GM23248 (cell line): ENCODE measurements around the gene NRSN2. TPM values are rescaled to one million over a fixed set of nuclear protein-coding genes. Genes with fewer than 3 reads are reported as not detected.
"Not testable (repeated sequence)": the region's sequence is repeated elsewhere in the genome, so short reads cannot be mapped to it uniquely, and the experiment has no call there.

Experiments
- DNase-seq: peaks from one replicate; pipeline ENCODE4 v3.0.0-alpha.2; 2015
- H2AFZ ChIP-seq: fragments of 200-600 bp; sonication (generic); 2 replicates; pipeline ENCODE4 v1.6.1; 2016; ENCODE audit warnings: antibody characterized with exemption
- H3F3A ChIP-seq: fragments of 200-600 bp; sonication (generic); 2 replicates; pipeline ENCODE4 v1.6.1; 2016; ENCODE audit warnings: mild to moderate bottlenecking, antibody characterized with exemption, mixed run types; ENCODE audit not compliant: insufficient read depth
- H3K27ac ChIP-seq: fragments of 200-600 bp; sonication (generic); 2 replicates; pipeline ENCODE4 v1.5.1; 2016; ENCODE audit warnings: mild to moderate bottlenecking
- H3K27me3 ChIP-seq: fragments of 200-600 bp; sonication (generic); replicated peaks from 2 replicates; pipeline ENCODE4 v1.6.1; 2016; ENCODE audit warnings: mild to moderate bottlenecking; ENCODE audit not compliant: insufficient read depth
- H3K36me3 ChIP-seq: fragments of 200-600 bp; sonication (generic); 2 replicates; pipeline ENCODE4 v1.6.1; 2016; ENCODE audit warnings: low read depth, mild to moderate bottlenecking
- H3K4me1 ChIP-seq: fragments of 200-600 bp; sonication (generic); 2 replicates; pipeline ENCODE4 v1.6.1; 2016; ENCODE audit warnings: mild to moderate bottlenecking; ENCODE audit not compliant: insufficient read depth
- H3K4me2 ChIP-seq: fragments of 200-600 bp; sonication (generic); one replicate; pipeline ENCODE4 v1.6.1; 2016; ENCODE audit warnings: mild to moderate bottlenecking; ENCODE audit not compliant: unreplicated experiment
- H3K4me3 ChIP-seq: fragments of 200-600 bp; sonication (generic); 2 replicates; pipeline ENCODE4 v1.5.1; 2016; ENCODE audit warnings: mild to moderate bottlenecking
- H3K79me2 ChIP-seq: fragments of 200-600 bp; sonication (generic); 2 replicates; pipeline ENCODE4 v1.6.1; 2016; ENCODE audit warnings: mild to moderate bottlenecking; ENCODE audit not compliant: insufficient read depth
- H3K9ac ChIP-seq: fragments of 200-600 bp; sonication (generic); 2 replicates; pipeline ENCODE4 v1.6.1; 2016; ENCODE audit warnings: mild to moderate bottlenecking
- H3K9me2 ChIP-seq: fragments of 200-600 bp; sonication (generic); 2 replicates; pipeline ENCODE4 v1.6.1; 2016; ENCODE audit warnings: mixed run types, mild to moderate bottlenecking, moderate library complexity; ENCODE audit not compliant: insufficient read depth
- H3K9me3 ChIP-seq: fragments of 200-600 bp; sonication (generic); one replicate; pipeline ENCODE4 v1.6.1; 2017; ENCODE audit warnings: low read depth
- H4K20me1 ChIP-seq: fragments of 200-600 bp; sonication (generic); 2 replicates; pipeline ENCODE4 v1.6.0; 2016; ENCODE audit not compliant: insufficient read depth
- EZH2 ChIP-seq: fragments of 200-600 bp; sonication (generic); IDR thresholded peaks from 2 replicates; pipeline ENCODE4 v1.6.1; 2018; ENCODE audit warnings: antibody characterized with exemption, mild to moderate bottlenecking; ENCODE audit not compliant: insufficient read depth, poor library complexity, severe bottlenecking
- EZH2phosphoT487 ChIP-seq: fragments of 200-600 bp; sonication (generic); IDR thresholded peaks from 2 replicates; pipeline ENCODE4 v1.6.1; 2018; ENCODE audit warnings: antibody characterized with exemption, moderate library complexity, mild to moderate bottlenecking, low read depth; ENCODE audit not compliant: insufficient read depth
- WGBS, 2 experiments: methylation state at CpG; one replicate each; pipeline ENCODE4 v1.1.6; 2015 to 2017; ENCODE audit warnings: low lambda C conversion rate in 2 of 2, low coverage in 1 of 2; ENCODE audit errors: missing lambda C conversion rate in 2 of 2; 5-methylcytosine and 5-hydroxymethylcytosine counted together
- in situ Hi-C: fragments of 300-500 bp; cut with MboI; formaldehyde crosslinking; loops from 2 replicates; pipeline ENCODE4 v1.15.0; 2020
- polyA plus RNA-seq: library from polyadenylated mRNA; unstranded; fragments of >200 nt; fragmentation: Nextera tagmentation; extraction: Ambion mirVana; gene quantifications from 2 replicates; pipeline ENCODE4 v1.2.1, GENCODE V29; 2016
- total RNA-seq: library from RNA; depleted of rRNA; stranded (reverse); fragments of >200 nt; shearing (Covaris generic); gene quantifications from 2 replicates; pipeline ENCODE4 v1.2.3, GENCODE V29; 2014

NRSN2 gene
- total and polyA plus RNA-seq, 2 experiments from 2014 or later = 76.7 to 76.8 TPM

- H3K9me2 ChIP-seq = no peaks in the 10 kb centered on the region
- H4K20me1 ChIP-seq = no peaks in the 10 kb centered on the region
- WGBS, 2 experiments = 72 to 75% methylated on average over 10 of the region's 10 CpGs
- no peak overlapping the region for H3K9ac ChIP-seq
- in situ Hi-C loops = no loop called here
- no peaks in the 10 kb centered on the region for H3K79me2 ChIP-seq
- no peaks in the 10 kb centered on the region for H3K36me3 ChIP-seq
- no peak overlapping the region for H2AFZ ChIP-seq
- no peaks in the 10 kb centered on the region for H3K27me3 ChIP-seq
- H3K27ac ChIP-seq = no peak overlapping the region
- DNase-seq = no peak
- peaks cover 14% of the 10 kb centered on the region for H3K4me1 ChIP-seq
- H3F3A ChIP-seq = no peaks in the 10 kb centered on the region; the same call in 1 of the 2 replicates
- no peak overlapping the region for H3K4me3 ChIP-seq
- TF ChIP-seq EZH2 (no peak), EZH2phosphoT487 (no peak)
- H3K4me2 ChIP-seq = no peak overlapping the region
- H3K9me3 ChIP-seq = no peaks in the 10 kb centered on the region
Measured at GRCh38 chr20:375265-375889, 28.5 kb downstream of the NRSN2 start.

- H3F3A ChIP-seq = no peaks in the 10 kb centered on the region
- no peaks in the 10 kb centered on the region for H3K36me3 ChIP-seq
- H3K4me3 ChIP-seq = no peak overlapping the region
- in situ Hi-C loops = no loop called here
- H3K9ac ChIP-seq = no peak overlapping the region
- peaks cover under 1% of the 10 kb centered on the region; the same call in 1 of the 2 replicates for H3K79me2 ChIP-seq
- no peaks in the 10 kb centered on the region for H3K27me3 ChIP-seq
- H3K27ac ChIP-seq = no peak overlapping the region
- no peaks in the 10 kb centered on the region for H4K20me1 ChIP-seq
- 16 to 38% methylated on average over 2 of the region's 2 CpGs for WGBS, 2 experiments
- H3K9me2 ChIP-seq = no peaks in the 10 kb centered on the region
- H3K9me3 ChIP-seq = no peaks in the 10 kb centered on the region
- no peak overlapping the region for H2AFZ ChIP-seq
- no peak overlapping the region for H3K4me2 ChIP-seq
- no peak for TF ChIP-seq EZH2
- TF ChIP-seq EZH2phosphoT487 = no peak
- no peak for DNase-seq
- peaks cover 14% of the 10 kb centered on the region for H3K4me1 ChIP-seq
Measured at GRCh38 chr20:376089-376488, 29.2 kb downstream of the NRSN2 start.

- Histone ChIP-seq H3F3A (no peaks in the 10 kb centered on the region), H3K36me3 (no peaks in the 10 kb centered on the region), H3K27me3 (no peaks in the 10 kb centered on the region), H3K9ac (no peak overlapping the region), H4K20me1 (no peaks in the 10 kb centered on the region), H3K9me3 (no peaks in the 10 kb centered on the region), H3K4me3 (no peak overlapping the region), H3K27ac (no peak overlapping the region), H3K4me1 (peaks cover 11% of the 10 kb centered on the region), H3K79me2 (peaks cover 5% of the 10 kb centered on the region), H3K4me2 (no peak overlapping the region), H2AFZ (no peak overlapping the region), H3K9me2 (no peaks in the 10 kb centered on the region)
- in situ Hi-C loops = no loop called here
- no peak for TF ChIP-seq EZH2phosphoT487
- no peak for TF ChIP-seq EZH2
- WGBS, 2 experiments = 47 to 54% methylated on average over 2 of the region's 2 CpGs
- DNase-seq = no peak
Measured at GRCh38 chr20:376750-377149, 29.8 kb downstream of the NRSN2 start.

- H3K9ac ChIP-seq, DNase-seq, in situ Hi-C loops, H3K4me3 ChIP-seq, H3K4me2 ChIP-seq, H3K27ac ChIP-seq, H3K36me3 ChIP-seq, H2AFZ ChIP-seq, H4K20me1 ChIP-seq, H3K27me3 ChIP-seq, H3K9me3 ChIP-seq, H3K4me1 ChIP-seq, H3K9me2 ChIP-seq, H3F3A ChIP-seq: not testable (repeated sequence)
- 85 to 86% methylated on average over 12 of the region's 12 CpGs for WGBS, 2 experiments
- peaks cover 11% of the 10 kb centered on the region for H3K79me2 ChIP-seq
Measured at GRCh38 chr20:377578-377977, 30.7 kb downstream of the NRSN2 start.

GRCh38 chr20:378961-379336 lies 32.0 kb downstream of the NRSN2 start:
- no peaks in the 10 kb centered on the region for H3K36me3 ChIP-seq
- TF ChIP-seq EZH2phosphoT487 (no peak), EZH2 (no peak)
- no peak overlapping the region for H3K4me2 ChIP-seq
- DNase-seq = no peak
- H3K4me1 ChIP-seq = no peaks in the 10 kb centered on the region
- peaks cover 17% of the 10 kb centered on the region for H3F3A ChIP-seq
- H3K27me3 ChIP-seq = no peaks in the 10 kb centered on the region
- H3K27ac ChIP-seq = no peak overlapping the region
- H3K4me3 ChIP-seq = no peak overlapping the region
- H3K9ac ChIP-seq = no peak overlapping the region
- no peaks in the 10 kb centered on the region for H3K9me3 ChIP-seq
- H3K79me2 ChIP-seq = peaks cover 24% of the 10 kb centered on the region
- peaks cover under 1% of the 10 kb centered on the region; the same call in 1 of the 2 replicates for H4K20me1 ChIP-seq
- H2AFZ ChIP-seq = no peak overlapping the region
- no peaks in the 10 kb centered on the region for H3K9me2 ChIP-seq
- in situ Hi-C loops = no loop called here
- 55 to 58% methylated on average over 5 of the region's 5 CpGs for WGBS, 2 experiments
